Loucy (cell line): ENCODE results near the gene SOX13.

Experiments used
- H2AFZ ChIP-seq: fragments of 200-600 bp; sonication (generic); 2 replicates; pipeline ENCODE4 v1.6.0; 2016; ENCODE audit warnings: antibody characterized with exemption, mild to moderate bottlenecking, low read length, moderate library complexity
- H3F3A ChIP-seq: fragments of 200-600 bp; 2 replicates; pipeline ENCODE4 v1.6.0; 2016; ENCODE audit warnings: antibody characterized with exemption, low read depth, mild to moderate bottlenecking
- H3K27me3 ChIP-seq: fragments of 200-600 bp; sonication (generic); 2 replicates; pipeline ENCODE4 v1.6.1; 2014; ENCODE audit warnings: low read length, mild to moderate bottlenecking; ENCODE audit not compliant: insufficient read depth, poor library complexity, severe bottlenecking
- H3K36me3 ChIP-seq: fragments of 200-600 bp; sonication (generic); 2 replicates; pipeline ENCODE4 v1.6.1; 2016; ENCODE audit warnings: low read length; ENCODE audit not compliant: insufficient read depth
- H3K4me1 ChIP-seq: fragments of 200-600 bp; sonication (generic); 2 replicates; pipeline ENCODE4 v1.5.1; 2014; ENCODE audit warnings: low read length, mild to moderate bottlenecking; ENCODE audit not compliant: insufficient read depth, poor library complexity, severe bottlenecking
- H3K4me2 ChIP-seq: fragments of 200-600 bp; sonication (generic); 2 replicates; pipeline ENCODE4 v1.6.0; 2014; ENCODE audit warnings: antibody characterized with exemption, low read length, low read depth, mild to moderate bottlenecking; ENCODE audit not compliant: poor library complexity, severe bottlenecking
- H3K4me3 ChIP-seq: fragments of 200-600 bp; sonication (generic); 2 replicates; pipeline ENCODE4 v1.5.1; 2014; ENCODE audit warnings: low read length, mild to moderate bottlenecking, mixed read lengths; ENCODE audit not compliant: poor library complexity, severe bottlenecking
- H3K79me2 ChIP-seq: fragments of 200-600 bp; sonication (generic); 2 replicates; pipeline ENCODE4 v1.6.1; 2014; ENCODE audit warnings: low read length; ENCODE audit not compliant: insufficient read depth
- H3K9ac ChIP-seq: fragments of 200-600 bp; sonication (generic); 2 replicates; pipeline ENCODE4 v1.6.0; 2014; ENCODE audit warnings: mild to moderate bottlenecking, low read depth, low read length, moderate library complexity; ENCODE audit not compliant: poor library complexity, severe bottlenecking
- H3K9me2 ChIP-seq: fragments of 200-600 bp; sonication (generic); replicated peaks from 2 replicates; pipeline ENCODE4 v1.6.1; 2016; ENCODE audit warnings: low read depth, low read length, mixed read lengths
- H3K9me3 ChIP-seq: fragments of 200-600 bp; sonication (generic); 2 replicates; pipeline ENCODE4 v1.6.1; 2014; ENCODE audit warnings: mild to moderate bottlenecking, antibody characterized with exemption, low read length, low read depth; ENCODE audit not compliant: insufficient read depth
- H4K20me1 ChIP-seq: fragments of 200-600 bp; sonication (generic); 2 replicates; pipeline ENCODE4 v1.6.0; 2014; ENCODE audit warnings: antibody characterized with exemption, low read length, mild to moderate bottlenecking; ENCODE audit not compliant: insufficient read depth, poor library complexity, severe bottlenecking
- CTCF ChIP-seq: fragments of 200-600 bp; sonication (generic); conservative IDR thresholded peaks from 2 replicates; pipeline ENCODE4 v1.5.1; 2014; ENCODE audit warnings: mild to moderate bottlenecking, antibody characterized with exemption, low read length
- EZH2phosphoT487 ChIP-seq: fragments of 200-600 bp; IDR thresholded peaks from 2 replicates; pipeline ENCODE4 v1.6.1; 2018; ENCODE audit warnings: antibody characterized with exemption, mild to moderate bottlenecking, moderate library complexity, borderline replicate concordance

Gene SOX13

DNA sequence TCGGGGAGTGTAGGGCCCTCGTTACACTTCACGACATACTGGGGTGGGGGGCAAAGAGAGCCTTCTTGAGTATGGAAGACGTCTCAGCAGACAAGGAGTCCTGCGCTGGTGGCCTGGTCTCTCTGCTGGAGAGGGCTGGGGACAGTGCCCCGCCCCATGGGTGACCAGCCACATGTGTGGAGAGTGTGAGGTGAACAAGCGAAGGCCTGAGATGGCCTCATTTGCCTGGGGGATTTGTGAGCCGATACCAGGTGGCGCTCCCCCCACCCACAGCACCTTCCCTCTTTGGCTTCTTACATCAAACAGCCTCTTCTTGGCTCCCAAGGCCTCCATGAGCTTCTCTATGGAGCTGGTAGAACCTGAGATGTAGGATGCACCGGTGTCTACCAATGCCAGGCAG is 83.0 kb downstream of the SOX13 start:
- Histone ChIP-seq H3K9ac (no peak overlapping the region), H3F3A (no peaks in the 10 kb centered on the region), H3K4me3 (no peak overlapping the region), H3K4me1 (peaks cover 4% of the 10 kb centered on the region), H3K9me2 (no peaks in the 10 kb centered on the region), H3K27me3 (no peaks in the 10 kb centered on the region), H3K36me3 (no peaks in the 10 kb centered on the region), H3K9me3 (no peaks in the 10 kb centered on the region), H2AFZ (no peak overlapping the region), H3K79me2 (no peaks in the 10 kb centered on the region), H3K4me2 (no peak overlapping the region), H4K20me1 (no peaks in the 10 kb centered on the region)
- no peak for TF ChIP-seq EZH2phosphoT487
- no peak for TF ChIP-seq CTCF

DNA sequence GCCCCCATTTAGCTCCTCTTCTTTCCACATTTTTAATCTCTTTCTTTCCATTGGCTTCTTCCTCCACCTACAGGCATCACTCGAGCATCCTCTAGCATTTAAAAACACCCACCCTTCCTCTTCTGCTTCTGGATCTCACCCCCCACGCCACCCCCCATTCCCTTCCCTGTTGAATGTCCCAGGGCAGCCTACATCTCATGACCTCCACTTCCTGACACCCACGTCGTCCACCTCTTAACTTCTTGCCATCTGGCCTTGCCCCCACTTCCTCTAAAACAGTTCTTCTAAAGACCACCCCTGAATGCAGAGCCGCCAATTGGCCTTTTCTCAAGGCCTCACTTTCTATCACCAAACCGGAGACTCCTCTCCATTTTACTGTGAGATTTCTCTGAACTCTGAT is 85.0 kb downstream of the SOX13 start:
- Histone ChIP-seq H3K4me1 (no peaks in the 10 kb centered on the region), H3K36me3 (no peaks in the 10 kb centered on the region), H3K4me2 (no peak overlapping the region), H3K79me2 (no peaks in the 10 kb centered on the region), H3K4me3 (no peak overlapping the region), H3K27me3 (no peaks in the 10 kb centered on the region), H3K9me2 (no peaks in the 10 kb centered on the region), H4K20me1 (no peaks in the 10 kb centered on the region), H3K9me3 (no peaks in the 10 kb centered on the region), H3K9ac (no peak overlapping the region), H3F3A (no peaks in the 10 kb centered on the region), H2AFZ (no peak overlapping the region)
- TF ChIP-seq EZH2phosphoT487, result no peak
- no peak for TF ChIP-seq CTCF

DNA sequence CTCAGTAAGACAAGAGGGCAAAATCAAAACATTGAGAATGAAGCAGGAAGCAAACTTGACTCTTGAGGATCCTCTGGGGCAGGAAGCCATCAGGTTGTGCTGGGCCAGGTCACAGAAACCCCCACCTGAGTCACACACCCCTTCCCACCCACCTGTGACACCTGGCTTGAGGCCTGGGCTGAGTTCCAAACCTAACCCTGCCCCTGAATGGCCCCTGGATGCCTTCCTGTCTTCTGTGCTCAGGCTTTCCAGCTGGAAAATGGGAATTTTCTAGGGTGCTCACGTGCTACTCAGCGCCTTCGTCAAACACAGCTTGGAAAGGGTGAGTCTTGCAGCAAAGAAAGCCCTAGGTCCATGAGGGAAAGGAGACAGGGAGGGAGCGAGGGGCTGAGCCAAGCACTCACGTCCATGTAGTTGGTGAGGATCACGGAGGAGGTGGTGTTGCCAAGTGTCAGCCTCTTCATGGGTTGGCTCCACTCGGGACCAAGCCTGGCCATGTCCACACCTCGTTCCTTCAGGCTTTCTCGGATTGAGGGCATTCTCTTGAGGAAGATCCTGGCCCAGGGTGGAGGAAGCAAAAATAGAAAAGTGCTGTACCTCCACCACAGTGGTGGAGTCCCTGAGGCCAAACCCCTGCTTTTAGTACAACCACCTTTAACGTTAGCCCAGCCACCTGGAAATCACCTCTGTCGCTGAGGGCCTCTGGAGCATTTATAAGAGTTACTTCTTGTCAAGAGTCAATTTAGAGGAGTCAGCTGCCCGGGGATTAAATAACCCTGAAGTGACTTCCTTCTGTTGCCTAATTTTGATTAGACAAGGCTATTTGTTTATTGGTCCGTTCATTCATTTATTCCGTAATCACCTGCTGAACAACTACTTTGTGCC is 88.9 kb downstream of the SOX13 start:
- Histone ChIP-seq H3K4me2 (no peak overlapping the region), H3K9me3 (no peaks in the 10 kb centered on the region), H3K9ac (no peak overlapping the region), H4K20me1 (no peaks in the 10 kb centered on the region), H3K4me3 (no peak overlapping the region), H3K4me1 (no peaks in the 10 kb centered on the region), H3K36me3 (no peaks in the 10 kb centered on the region), H3F3A (no peaks in the 10 kb centered on the region), H3K9me2 (no peaks in the 10 kb centered on the region), H3K79me2 (no peaks in the 10 kb centered on the region), H3K27me3 (no peaks in the 10 kb centered on the region), H2AFZ (no peak overlapping the region)
- TF ChIP-seq EZH2phosphoT487 (no peak), CTCF (no peak)
